Loucy (cell line): ENCODE measurements around the gene PPP2R5C.

ENCODE experiments used
- EZH2phosphoT487 ChIP-seq: fragments of 200-600 bp; IDR thresholded peaks from 2 replicates; pipeline ENCODE4 v1.6.1; 2018; ENCODE audit warnings: antibody characterized with exemption, mild to moderate bottlenecking, moderate library complexity, borderline replicate concordance
- TF ChIP-seq, protein P1 (sequence below): fragments of 200-600 bp; sonication (generic); conservative IDR thresholded peaks from 2 replicates; pipeline ENCODE4 v1.5.1; 2014; ENCODE audit warnings: mild to moderate bottlenecking, antibody characterized with exemption, low read length

DNA sequence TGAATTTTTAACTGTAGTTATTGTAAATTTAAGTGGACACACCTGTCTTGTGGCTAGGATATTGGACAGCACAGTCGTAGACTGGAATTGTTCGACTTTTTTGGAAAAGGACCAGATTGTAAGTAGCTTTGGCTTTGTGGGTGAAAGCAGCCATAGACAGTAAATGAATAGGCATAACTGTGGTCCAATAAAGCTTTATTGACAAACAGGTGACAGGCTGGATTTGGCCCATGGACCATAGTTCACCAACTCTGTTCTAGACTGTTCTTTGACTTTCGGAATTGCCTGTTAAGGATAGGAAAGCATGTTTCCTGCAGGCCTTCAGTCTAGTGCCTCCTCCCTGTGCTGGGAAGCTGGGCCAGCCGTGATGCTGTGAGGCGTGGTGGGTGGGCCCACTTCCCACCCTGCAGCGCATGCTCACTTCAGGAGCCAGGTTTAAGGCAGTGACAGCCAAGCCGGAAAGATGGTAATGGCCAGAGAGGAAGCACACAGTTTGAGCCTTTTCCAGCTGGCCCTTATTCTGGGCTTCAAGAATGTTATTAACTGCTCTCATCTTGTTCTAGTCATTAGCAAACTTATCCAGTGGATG, 51.8 kb downstream of the PPP2R5C start:
- TF ChIP-seq, protein P1, sequence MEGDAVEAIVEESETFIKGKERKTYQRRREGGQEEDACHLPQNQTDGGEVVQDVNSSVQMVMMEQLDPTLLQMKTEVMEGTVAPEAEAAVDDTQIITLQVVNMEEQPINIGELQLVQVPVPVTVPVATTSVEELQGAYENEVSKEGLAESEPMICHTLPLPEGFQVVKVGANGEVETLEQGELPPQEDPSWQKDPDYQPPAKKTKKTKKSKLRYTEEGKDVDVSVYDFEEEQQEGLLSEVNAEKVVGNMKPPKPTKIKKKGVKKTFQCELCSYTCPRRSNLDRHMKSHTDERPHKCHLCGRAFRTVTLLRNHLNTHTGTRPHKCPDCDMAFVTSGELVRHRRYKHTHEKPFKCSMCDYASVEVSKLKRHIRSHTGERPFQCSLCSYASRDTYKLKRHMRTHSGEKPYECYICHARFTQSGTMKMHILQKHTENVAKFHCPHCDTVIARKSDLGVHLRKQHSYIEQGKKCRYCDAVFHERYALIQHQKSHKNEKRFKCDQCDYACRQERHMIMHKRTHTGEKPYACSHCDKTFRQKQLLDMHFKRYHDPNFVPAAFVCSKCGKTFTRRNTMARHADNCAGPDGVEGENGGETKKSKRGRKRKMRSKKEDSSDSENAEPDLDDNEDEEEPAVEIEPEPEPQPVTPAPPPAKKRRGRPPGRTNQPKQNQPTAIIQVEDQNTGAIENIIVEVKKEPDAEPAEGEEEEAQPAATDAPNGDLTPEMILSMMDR = no peak
- TF ChIP-seq EZH2phosphoT487 = no peak
